ENCODE measurements around the gene SLC28A1.

SLC28A1 gene

DNA sequence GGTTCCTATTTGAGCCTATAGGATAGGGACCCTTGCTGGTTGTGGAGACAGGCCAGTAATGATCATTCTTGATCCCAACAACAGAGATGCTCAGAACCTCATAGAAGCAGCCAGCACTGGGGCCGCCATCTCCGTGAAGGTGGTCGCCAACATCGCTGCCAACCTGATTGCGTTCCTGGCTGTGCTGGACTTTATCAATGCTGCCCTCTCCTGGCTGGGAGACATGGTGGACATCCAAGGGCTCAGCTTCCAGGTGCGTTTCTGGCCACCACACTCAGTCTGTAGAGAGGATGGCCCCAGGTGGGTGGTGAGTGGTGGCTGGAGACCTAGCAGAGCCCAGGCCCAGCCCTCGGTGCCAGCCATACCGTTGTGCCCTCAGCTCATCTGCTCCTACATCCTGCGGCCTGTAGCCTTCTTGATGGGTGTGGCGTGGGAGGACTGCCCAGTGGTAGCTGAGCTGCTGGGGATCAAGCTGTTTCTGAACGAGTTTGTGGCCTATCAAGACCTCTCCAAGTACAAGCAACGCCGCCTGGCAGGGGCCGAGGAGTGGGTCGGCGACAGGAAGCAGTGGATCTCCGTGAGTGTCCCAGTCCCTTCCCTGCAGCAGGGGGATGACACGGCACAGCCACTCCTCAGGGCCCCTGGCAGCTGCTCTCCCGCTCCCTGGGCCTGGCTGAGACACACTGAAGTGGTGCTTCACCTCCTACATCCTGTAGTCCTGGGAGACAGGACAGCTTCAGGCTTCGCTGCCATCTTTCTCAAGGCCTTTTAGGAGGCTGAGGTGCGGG, 50.7 kb downstream of the SLC28A1 start:
- in situ Hi-C loops (cut with MboI; ENCODE audit: low sequenced_read_pairs), result no loop called here

DNA sequence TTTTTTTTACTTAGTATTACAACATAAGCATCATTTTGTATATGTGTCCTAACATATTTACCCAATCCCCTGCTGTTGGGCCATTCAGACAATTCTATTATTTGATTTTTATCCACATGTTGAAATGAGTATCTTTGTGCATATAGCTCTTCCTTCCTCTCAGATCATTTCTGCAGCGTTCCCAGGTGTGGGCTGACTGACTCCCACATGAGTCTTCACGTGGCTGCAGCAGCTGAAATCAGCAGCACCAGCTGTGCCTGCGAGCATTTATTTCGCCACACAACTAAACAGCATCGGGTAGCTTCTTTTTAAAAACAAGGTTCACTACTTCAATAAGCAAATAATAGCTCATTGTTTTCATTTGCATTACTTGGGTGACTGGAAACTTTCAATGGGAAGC, 52.7 kb downstream of the SLC28A1 start:
- in situ Hi-C loops (cut with MboI; ENCODE audit: low sequenced_read_pairs), result no loop called here

DNA sequence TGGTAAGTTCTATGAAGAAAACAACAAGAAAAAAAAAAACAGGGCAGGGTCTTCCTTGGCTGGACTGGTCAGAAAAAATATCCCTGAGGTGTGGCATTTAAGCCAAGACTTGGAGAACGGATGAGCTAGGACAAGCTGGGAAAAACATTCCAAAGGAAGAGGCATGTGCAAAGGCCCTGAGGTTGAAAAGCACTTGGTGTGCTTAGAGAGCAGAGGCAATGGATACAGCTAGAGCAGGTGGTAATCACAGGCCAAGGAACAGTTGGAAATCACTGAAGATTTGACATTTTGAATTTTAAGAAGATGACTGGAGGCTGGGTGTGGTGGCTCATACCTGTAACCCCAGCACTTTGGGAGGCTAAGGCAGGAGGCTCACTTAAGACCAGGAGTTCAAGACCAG, 54.3 kb downstream of the SLC28A1 start:
- in situ Hi-C loops (cut with MboI; ENCODE audit: low sequenced_read_pairs), result no loop called here

DNA sequence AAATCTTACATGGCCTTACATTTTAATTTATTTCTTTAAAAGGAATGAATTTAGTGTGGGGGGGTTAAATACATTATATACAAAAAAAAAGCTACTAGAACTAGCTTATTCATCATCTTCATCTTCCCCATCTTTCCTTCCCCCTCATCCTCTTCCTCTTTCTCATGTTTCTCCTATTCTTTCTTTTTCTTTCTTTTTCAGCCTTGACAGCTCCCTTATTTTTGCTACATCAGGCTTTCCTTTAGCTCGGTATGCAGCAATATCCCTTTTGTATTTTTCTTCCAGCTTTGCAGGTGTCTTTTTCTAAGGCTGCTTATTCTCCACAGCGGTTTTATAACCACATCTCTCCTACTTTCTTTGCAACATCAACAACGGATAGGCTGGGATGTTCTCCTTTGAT, 55.9 kb downstream of the SLC28A1 start:
- in situ Hi-C loops (cut with MboI; ENCODE audit: low sequenced_read_pairs), result no loop called here

DNA sequence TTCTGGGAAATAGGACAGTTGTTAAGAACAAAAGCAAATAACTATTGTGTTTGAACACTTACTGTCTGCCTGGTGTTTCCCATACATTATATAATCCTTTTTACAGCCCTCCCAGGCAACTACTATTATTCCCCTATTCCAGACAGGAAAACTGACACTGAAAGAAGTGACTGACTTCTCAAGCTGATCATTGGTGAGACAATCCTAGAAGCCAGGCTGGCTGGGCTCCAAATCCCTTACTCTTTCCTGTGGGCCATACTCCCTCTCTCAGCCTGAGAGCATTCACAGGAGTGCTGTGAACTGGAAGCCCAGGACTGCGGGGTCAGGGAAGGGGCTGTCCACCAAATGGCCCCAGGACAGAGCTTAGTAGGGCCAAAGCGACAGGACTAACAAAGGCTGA, 58.0 kb downstream of the SLC28A1 start:
- in situ Hi-C loops (cut with MboI; ENCODE audit: low sequenced_read_pairs), result no loop called here

DNA sequence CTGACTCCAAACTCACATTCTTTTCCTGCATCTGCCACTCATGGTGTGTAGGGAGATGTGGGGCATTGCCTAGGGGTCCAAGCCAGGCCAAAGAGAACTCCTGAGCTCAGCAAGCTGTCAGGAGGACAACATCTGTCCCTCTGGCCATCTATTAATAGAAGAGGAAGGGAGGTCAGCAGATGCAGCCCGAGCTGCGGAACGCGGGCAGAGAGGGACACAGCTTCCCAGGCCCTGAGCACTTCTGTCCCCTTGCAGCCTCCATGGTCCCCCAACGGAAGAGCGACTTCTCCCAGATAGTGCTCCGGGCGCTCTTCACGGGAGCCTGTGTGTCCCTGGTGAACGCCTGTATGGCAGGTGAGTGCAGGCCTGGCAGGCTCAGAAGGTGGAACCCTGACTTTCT, 59.8 kb downstream of the SLC28A1 start:
- in situ Hi-C loops (cut with MboI; ENCODE audit: low sequenced_read_pairs), result no loop called here

DNA sequence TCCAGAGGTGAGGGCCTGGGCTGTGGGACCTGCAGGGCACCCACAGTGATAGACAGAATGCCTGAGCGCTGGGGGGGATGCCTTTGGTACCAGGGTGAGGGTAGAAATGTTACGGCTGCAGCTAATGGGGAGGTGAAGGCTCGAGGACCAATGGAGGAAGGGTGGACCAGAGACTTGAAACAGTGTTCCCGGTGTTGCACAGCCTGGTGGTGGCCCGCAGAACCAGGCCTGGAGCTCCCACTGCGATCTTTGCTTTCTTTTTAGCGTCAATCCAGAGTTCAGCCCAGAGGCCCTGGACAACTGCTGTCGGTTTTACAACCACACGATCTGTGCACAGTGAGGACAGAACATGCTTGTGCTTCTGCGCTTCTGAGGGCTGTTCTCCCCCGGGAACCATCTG, 60.4 kb downstream of the SLC28A1 start:
- in situ Hi-C loops (cut with MboI; ENCODE audit: low sequenced_read_pairs), result no loop called here

DNA sequence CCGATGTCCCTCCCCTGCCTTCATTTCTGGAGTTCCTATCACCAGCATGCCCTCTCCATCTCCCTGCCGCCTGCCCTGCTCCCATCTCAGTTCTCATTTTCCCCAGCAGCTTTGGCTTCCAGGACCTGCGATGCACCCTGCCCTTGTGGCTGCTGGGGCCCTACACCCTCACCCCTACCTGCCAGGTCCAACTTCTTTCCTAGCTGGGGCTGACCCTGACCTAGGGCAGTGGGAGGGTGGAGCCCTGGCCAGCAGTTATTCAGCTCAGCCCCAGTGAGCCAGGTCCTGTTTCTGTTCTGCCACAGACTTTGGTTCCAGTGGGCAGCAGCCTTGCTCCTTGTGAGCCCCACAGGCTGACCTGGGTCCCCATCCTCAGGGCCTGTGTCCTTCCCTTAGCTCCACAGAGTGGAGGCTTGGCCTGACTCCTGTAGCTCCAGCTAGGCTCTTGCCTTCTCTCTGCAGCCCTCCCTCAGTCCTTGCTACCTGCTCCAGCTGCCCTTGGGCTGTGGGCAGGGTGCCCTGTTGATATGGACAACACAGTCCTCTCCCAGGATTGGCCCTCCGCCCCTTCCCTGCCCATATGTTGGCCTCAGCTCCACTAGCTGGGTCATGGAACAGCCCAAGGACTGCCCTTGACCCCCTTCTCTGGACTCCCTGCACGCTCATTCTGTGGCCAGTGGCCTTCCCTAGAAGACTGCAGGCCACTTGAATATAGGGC, 62.5 kb downstream of the SLC28A1 start:
- in situ Hi-C loops (cut with MboI; ENCODE audit: low sequenced_read_pairs), result no loop called here

DNA sequence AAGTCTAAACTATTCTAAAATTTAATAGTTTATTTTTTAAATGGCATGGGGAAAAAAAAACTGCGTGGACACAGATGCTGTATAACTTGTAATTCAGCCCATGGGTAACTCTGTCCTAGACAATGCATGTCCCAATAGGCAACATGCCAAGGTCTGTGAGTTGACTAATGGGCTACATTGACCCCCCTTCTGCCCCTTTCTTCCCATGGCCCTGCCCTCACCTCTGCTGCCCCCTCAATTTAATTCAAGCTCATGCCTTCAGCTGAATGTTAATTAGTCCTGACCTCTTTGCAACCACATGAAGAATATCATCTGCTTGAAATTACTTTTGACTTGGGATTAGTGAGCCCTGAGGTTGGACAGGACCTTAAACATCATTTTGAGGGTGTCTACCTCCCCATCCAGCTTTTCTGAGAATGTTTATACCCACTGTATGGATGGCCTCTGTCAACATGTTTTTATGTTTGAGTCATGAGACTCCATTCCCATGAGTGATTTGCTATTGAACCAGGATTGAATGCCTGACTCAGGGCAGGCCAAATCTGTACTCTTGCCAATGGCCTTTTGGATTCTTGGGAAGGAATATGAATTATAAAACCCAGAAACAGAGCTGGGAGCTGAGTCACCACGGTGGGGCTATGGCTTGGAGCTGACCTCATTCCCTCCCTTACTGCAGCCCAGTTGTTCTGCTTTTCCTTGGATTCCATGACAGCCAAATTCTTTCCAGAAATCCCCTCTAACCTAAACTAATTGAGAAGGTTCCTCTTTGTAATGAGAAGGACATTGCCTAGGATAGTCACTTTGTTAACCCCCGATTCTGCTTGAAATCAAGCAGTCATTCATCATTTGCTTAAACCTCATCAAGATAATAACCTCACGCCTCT, 63.7 kb downstream of the SLC28A1 start:
- in situ Hi-C loops (cut with MboI; ENCODE audit: low sequenced_read_pairs), result no loop called here

DNA sequence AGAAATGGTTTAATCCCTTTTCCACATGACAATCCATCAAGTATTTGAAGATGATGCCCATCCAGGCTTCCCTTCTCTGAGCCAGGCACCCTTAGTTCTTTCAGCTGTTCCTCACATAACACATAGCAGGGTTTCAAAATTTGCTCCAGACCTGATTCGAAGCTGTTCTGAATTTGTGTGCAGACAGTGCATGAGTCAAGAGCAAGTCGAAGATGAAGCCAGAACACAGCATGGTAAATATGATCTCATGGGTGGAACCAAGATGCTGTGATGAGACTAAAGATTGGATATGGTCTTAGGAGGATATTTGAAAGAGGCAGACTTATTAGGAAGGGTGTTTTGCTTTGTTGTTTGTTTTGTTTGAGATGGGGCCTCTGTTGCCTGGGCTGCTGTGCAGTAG, 64.6 kb downstream of the SLC28A1 start:
- in situ Hi-C loops (cut with MboI; ENCODE audit: low sequenced_read_pairs), result no loop called here

DNA sequence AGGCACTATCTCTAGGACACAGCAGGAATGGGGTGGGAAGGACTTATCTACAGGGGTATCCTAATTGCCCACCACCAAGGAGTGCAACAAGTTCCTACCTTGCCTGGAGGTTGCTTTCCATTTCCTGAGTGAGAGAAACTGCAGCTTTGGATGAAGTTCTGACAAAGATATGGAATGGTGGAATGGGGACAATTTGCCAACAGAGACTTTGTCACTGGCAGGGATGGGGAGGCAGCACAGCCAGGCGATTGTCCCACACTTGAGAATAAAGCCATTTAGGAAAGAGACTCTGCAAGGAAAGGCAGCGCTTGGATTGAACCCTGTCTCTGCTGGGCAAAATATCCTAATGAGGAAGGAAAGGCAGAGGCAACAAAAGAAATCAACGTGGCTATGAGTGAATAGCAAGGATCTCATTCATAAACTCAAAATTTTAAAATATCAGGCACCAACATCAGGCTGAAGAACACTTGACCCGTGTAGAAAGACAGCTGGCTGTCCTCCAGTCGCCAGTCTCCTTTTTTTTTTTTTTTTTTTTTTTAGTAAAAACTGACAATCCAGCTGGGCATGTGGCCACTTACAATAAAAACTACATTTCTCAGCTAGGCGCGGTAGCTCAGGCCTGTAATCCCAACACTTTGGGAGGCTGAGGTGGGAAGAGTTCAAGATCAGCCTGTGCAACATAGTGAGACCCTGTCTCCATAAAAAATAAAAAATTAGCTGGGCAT, 65.5 kb downstream of the SLC28A1 start:
- in situ Hi-C loops (cut with MboI; ENCODE audit: low sequenced_read_pairs), result no loop called here

DNA sequence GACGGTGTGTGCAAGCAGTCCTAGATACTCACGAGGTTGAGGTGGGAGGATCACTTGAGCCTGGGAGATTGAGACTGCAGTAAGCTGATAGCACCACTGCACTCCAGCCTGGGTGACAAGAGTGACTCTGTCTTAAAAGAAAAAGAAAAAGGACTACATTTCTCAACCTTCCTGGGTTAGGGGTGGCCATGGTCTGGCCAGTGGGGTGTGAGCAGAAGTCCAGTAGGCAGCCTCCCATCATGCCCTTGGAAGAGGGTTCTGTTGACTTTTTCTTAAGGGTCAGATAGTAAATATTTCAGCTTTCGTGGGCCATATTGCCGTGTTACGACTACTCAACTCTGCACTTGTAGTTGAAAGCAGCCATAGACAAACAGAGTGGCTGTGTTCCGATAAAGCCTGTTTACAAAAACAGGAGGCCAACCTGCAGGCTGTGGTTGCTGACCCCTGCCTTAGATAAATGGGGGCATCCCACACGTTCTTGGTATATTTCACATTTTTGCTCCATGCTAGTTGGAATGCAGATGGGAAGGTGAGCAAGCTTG, 66.2 kb downstream of the SLC28A1 start:
- in situ Hi-C loops (cut with MboI; ENCODE audit: low sequenced_read_pairs), result no loop called here

DNA sequence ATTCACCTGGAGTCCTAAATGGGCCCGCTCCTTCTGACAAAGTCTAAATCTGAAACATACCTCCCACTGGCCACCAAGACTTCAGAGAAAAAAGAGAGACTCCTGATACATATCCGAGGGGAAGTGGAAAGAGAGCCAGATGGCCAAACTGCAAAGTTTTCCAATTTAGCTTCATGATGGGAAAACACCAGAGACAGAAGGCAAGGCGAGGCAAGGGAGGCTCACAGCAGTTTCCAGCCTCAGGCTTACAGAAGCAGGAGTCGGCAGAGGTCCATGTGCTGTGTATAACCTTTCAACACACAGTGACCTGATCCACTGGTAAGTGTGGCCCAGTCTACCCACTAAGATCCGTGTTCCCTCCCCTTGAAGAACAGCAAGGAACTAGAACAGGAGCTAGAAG, 67.3 kb downstream of the SLC28A1 start:
- in situ Hi-C loops (cut with MboI; ENCODE audit: low sequenced_read_pairs), result no loop called here

DNA sequence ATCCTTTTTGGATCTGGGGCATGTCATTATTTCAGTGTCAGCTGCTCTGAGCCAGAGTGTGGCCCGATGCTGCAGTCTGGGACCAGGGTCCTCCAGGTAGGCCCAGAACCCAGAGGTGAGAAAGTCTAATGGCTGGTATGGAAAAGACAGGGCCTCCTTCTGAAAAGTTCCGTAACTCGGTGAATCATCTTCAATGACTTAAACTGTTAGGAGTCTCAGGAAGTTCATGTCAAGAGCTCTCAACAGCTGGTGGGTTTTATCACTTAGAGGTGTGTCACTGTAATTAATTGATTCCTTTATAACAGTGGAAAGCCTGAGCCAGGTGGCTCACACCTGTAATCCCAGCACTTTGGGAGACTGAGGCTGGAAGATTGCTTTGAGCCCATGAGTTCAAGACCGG, 68.7 kb downstream of the SLC28A1 start:
- in situ Hi-C loops (cut with MboI; ENCODE audit: low sequenced_read_pairs), result no loop called here

DNA sequence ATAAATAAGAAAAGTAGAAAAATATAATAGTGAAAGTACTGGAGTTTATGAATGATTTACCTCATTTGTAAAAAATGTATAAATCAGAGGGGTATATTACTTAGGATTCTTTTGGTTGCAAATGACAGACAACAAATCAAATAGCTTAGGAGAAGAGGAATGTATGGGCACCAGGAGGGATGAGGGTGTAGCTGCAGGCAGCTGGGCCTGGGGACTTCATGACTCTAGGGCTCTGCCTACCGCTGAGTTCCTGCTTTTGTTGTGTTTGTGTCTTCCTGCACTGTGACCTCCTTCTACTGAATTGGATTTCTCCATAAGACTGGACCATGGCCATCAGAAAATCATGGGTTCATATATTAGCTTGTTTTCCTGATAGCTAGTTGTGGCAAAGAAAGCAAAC, 69.3 kb downstream of the SLC28A1 start:
- in situ Hi-C loops (cut with MboI; ENCODE audit: low sequenced_read_pairs), result no loop called here

DNA sequence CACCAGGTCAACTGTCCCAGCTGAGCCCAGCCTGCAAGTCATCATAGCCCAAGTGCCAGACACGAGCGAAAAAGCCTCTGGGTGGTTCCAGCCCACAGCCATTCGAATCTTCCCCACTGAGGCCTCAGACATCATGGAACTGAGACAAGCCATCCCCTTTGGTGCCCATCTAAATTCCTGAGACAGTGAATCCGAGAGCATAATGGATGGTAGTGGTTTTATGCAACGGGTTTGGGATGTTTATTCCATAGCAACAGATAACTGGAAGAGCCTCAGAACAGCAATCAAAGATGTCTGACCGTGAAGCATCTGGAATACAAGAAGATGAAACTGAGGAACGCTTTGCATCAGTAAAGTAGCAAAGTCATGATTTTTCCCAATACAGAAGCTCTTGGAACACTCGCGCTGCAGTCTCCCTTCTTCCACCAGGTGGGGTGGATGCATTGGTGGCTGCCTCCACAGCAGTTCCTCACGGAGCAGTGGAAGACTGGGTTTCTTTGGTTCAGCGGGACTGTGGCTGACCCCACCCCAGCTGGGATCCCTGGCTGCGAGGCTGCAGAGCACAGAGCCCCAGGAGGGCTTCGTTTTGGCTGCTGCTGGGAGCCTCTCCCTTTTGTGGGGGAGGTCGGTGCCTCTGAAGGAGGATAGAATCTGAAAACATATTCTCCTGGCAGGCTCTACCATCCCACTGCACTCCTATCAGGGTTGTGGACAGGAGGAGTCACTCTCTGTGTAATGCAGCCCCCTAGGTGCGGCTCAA, 70.8 kb downstream of the SLC28A1 start:
- in situ Hi-C loops (cut with MboI; ENCODE audit: low sequenced_read_pairs), result no loop called here

DNA sequence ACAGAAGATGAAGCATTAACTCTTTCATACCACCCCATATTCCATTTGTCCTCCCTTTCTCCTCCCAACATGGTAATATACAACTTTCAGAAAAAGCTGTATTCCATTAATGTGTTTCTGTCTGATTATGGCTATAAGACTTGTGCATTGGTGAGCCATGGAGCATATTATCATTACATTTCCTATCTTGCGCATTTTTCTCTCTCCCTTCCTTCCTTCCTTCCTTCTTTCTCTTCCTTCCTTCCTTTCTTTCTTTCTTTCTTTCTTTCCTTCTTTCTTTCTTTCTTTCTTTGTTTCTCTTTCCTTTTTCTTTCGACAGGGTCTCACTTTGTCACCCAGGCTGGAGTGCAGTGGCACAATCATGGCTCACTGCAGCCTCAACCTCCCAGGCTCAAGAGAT, 71.7 kb downstream of the SLC28A1 start:
- in situ Hi-C loops (cut with MboI; ENCODE audit: low sequenced_read_pairs), result no loop called here

DNA sequence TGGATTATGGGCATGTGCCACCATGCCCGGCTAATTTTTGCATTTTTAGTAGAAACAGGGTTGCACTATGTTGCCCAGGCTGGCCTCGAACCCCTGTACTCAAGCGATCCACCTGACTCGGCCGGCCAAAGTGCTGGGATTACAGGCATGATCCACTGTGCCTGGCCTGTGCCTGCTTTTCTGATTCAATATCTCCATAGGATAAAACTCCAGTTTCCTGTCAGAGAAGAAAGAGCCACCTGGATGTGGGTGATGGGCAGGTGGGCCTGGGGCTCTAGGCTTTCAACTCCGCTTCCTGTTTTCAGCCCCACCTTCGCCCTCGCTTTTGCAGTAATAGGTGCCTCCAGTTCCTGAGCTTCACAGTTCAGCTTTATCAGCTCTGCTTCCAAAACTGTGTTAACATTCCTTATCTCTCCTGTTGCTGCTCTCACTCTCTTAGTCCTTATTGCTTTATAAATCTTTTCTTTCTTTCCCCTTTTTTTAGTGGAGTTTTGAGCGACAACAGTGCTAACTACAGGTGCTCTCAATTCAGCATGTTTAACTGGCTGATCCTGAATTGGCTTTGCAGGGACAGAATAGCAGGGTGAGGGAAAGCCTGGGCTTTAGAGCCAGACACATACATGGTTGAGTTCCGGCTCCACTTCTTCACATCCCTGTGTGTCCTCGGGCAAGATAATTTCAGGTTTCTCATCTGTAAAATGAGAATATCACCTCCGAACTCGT, 76.1 kb downstream of the SLC28A1 start:
- in situ Hi-C loops (cut with MboI; ENCODE audit: low sequenced_read_pairs), result no loop called here

DNA sequence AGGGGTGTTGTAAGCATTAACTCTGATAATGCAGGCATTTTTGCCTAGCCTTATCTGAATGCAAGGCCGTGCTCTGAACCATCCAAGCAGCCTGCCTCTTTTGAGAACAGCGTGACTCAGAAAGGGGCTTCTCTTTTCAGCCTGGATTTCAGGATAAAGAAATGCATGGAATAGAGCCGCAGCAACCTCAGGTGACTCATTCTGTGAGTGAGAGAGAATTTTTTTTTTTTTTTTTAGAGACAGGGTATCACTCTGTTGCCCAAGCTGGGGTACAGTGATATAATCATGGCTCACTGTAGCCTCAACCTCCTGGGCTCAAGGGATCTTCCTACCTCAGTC, 76.6 kb downstream of the SLC28A1 start:
- in situ Hi-C loops (cut with MboI; ENCODE audit: low sequenced_read_pairs), result no loop called here

Data from hTERT RPE-1 (cell line).